Measurements from ENCODE around the gene SERTAD1.

SERTAD1 gene

GRCh38 chr19:40379446-40380198, 46.2 kb downstream of the SERTAD1 start:
- TF ChIP-seq CTCF (IDR thresholded peaks at IDR 0.05; ENCODE audit: borderline replicate concordance, insufficient read depth, low read depth, low read length): no peak
- H3K4me3 ChIP-seq (ENCODE audit: low read depth, low read length): no peak overlapping the region

GRCh38 chr19:40378509-40378908, 47.3 kb downstream of the SERTAD1 start:
- no peak overlapping the region for H3K4me3 ChIP-seq (ENCODE audit: low read depth, low read length)
- TF ChIP-seq CTCF (IDR thresholded peaks at IDR 0.05; ENCODE audit: borderline replicate concordance, insufficient read depth, low read depth, low read length): no peak

GRCh38 chr19:40377876-40378385, 47.9 kb downstream of the SERTAD1 start:
- H3K4me3 ChIP-seq (ENCODE audit: low read depth, low read length): no peak overlapping the region

GRCh38 chr19:40376286-40376862, 49.4 kb downstream of the SERTAD1 start:
- H3K4me3 ChIP-seq (ENCODE audit: low read depth, low read length): no peak overlapping the region
- no peak for TF ChIP-seq CTCF (IDR thresholded peaks at IDR 0.05; ENCODE audit: borderline replicate concordance, insufficient read depth, low read depth, low read length)

More at GRCh38 chr19:40377876-40378385, 47.9 kb downstream of the SERTAD1 start:
- TF ChIP-seq CTCF (IDR thresholded peaks at IDR 0.05; ENCODE audit: borderline replicate concordance, insufficient read depth, low read depth, low read length): no peak

- no peak overlapping the region for H3K4me3 ChIP-seq (ENCODE audit: low read depth, low read length)
- no peak for TF ChIP-seq CTCF (IDR thresholded peaks at IDR 0.05; ENCODE audit: borderline replicate concordance, insufficient read depth, low read depth, low read length)
Observed at GRCh38 chr19:40374084-40374483, 51.7 kb downstream of the SERTAD1 start.

GRCh38 chr19:40371802-40372122, 54.0 kb downstream of the SERTAD1 start:
- no peak for TF ChIP-seq CTCF (IDR thresholded peaks at IDR 0.05; ENCODE audit: borderline replicate concordance, insufficient read depth, low read depth, low read length)
- H3K4me3 ChIP-seq (ENCODE audit: low read depth, low read length): no peak overlapping the region

Data from GM12875 (cell line).